ENCODE data around the gene FGD3. TPM values are rescaled to one million over a fixed set of nuclear protein-coding genes. Genes with fewer than 3 reads are reported as not detected.
"Not testable (repeated sequence)": the region's sequence is repeated elsewhere in the genome, so short reads cannot be mapped to it uniquely, and the experiment has no call there.

The FGD3 gene
- total RNA-seq, 1 experiment from 2014 or later, result 0.20 TPM

DNA sequence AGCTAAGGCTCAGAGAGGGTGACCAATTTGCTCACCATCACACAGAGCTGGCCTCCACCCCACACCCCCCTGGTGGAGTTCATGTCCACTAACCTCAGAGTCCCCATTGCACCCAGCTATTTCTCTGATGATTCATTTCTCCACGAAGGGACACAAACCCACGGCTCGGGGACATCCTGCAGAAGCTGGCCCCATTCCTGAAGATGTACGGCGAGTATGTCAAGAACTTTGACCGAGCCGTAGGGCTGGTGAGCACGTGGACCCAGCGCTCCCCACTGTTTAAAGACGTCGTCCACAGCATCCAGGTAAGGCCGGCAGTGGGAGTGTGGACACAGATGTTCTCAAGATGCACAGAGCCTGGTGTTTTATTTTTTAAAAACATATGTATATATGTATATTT lies 58.6 kb downstream of the FGD3 start:
- no peak for DNase-seq (ENCODE audit: low read depth)

DNA sequence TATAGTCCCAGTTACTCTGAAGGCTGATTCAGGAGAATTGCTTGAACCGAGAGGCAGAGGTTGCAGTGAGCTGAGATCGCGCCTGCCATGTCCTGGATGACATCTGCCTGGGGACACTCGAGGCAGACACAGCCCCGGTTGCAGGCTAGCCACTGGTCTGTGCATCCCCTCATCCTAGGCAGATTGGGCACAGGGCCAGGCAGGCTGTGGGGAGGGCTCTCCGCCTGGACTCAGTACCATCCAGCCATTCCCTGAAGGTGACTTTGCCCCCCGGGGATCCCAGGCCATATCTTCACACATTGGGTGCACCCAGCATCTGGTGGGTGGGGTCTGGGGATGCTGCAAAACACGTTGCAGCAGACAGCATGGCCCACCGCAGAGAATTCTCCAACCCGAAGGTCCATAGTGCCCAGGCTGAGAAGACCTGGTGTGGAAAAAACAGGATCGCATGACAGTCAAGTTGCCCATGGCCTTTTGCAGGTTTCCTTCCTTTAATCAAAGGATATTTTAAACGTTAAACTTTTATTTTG lies 60.3 kb downstream of the FGD3 start:
- DNase-seq (ENCODE audit: low read depth), result no peak

DNA sequence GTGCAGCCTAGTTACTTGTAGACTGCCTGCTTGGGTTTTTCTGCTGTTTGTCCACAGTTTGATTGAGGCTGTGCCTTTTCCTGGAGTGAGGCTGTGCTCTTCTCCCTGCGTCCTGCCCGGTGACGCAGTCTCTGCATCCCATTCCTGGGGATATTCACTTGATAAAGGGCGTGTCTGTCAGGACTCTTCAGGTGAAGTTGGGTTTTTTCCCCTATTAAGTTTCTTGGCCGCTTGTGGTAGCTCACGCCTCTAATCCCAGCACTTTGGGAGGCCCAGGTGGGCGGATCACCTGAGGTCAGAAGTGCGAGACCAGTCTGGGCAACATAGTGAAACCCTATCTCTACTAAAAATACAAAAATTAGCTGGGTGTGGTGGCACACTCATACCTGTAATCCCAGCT lies 61.1 kb downstream of the FGD3 start:
- DNase-seq (ENCODE audit: low read depth), result no peak

DNA sequence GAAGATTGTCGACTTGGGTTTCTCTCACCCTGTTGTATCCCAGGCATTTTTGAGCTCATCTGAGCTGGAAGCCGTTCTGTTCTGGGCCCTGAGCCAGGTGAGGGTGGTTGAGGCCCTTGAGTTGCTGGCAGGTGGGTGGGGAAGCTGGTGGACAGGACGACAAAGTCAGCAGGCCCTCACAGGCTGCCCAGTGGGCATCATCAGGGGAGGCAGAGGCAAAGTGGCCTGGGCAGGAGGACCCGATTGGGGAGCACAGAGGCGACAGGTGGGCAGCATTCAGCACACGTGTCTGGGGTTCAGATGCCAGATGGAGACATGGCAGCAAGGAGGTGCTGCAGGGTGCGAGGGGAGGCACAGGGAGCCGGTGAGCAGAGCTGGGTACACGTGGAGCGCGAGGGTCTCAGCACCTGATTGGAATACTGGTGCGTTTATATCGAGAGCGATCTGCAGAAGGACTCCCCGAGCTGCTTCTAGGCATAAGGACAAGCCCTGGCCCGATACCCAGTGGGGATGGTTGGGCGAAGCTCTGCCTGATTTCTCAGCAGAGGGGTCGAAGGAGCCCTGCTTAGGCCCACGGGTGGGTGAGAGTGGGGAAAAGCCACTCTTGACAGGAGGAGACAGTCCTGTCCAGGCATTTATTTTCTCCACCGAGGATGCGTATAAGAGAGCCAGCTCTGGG lies 62.2 kb downstream of the FGD3 start:
- DNase-seq (ENCODE audit: low read depth), result no peak

DNA sequence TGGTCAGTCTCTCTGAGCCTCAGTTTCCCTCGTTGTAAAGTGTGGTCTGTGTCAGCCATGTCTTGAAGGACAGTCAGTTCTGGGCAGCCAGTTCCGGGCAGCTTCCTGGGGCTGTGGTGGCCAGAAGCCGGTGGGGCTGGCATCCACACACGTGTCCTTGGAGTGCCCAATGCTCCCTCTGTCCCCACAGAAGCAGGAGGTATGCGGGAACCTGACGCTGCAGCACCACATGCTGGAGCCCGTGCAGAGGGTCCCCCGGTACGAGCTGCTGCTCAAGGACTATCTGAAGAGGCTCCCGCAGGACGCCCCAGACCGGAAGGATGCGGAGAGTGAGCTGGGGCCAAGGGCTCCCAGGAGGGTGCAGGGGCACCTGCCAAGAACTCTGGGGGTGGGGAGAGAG lies 62.7 kb downstream of the FGD3 start:
- DNase-seq (ENCODE audit: low read depth), result no peak

DNA sequence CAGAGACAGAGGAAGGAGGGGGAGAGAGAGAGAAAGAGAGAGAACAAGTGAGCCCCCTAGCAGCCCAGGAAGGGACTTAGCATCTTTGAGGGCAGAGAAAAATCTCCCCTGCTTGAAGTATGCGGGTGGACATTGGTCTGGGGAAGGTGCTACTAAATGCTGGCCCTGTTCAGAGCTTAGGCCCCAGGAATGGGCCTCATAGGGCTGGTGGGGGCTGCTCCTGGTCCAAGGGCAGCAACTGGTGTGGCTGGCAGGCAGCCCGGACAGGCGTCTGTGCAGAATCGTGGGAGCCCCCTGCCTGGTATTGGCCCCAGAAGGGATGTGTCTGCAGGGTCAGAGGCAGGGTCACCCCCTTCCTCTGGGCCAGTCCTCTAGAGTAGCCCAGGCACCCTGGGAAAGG lies 63.4 kb downstream of the FGD3 start:
- DNase-seq (ENCODE audit: low read depth), result no peak

DNA sequence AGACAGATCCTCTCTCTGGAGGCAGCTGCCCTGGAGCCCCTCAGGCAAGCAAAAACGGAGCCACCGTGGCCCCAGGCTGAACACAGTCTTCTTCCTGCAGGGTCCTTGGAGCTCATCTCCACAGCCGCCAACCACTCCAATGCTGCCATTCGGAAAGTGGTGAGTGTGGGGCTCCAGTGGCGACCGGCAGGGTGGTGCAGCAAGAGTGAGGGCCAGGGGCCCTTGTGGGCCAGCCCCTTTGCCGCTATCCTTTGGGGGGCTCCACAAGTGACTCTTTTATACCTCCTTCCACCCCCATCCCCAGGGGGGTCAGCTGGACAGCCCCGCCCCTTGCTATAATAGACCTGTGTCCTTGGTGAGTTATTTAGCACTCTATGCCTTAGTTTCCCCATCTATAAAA lies 63.8 kb downstream of the FGD3 start:
- no peak for DNase-seq (ENCODE audit: low read depth)

DNA sequence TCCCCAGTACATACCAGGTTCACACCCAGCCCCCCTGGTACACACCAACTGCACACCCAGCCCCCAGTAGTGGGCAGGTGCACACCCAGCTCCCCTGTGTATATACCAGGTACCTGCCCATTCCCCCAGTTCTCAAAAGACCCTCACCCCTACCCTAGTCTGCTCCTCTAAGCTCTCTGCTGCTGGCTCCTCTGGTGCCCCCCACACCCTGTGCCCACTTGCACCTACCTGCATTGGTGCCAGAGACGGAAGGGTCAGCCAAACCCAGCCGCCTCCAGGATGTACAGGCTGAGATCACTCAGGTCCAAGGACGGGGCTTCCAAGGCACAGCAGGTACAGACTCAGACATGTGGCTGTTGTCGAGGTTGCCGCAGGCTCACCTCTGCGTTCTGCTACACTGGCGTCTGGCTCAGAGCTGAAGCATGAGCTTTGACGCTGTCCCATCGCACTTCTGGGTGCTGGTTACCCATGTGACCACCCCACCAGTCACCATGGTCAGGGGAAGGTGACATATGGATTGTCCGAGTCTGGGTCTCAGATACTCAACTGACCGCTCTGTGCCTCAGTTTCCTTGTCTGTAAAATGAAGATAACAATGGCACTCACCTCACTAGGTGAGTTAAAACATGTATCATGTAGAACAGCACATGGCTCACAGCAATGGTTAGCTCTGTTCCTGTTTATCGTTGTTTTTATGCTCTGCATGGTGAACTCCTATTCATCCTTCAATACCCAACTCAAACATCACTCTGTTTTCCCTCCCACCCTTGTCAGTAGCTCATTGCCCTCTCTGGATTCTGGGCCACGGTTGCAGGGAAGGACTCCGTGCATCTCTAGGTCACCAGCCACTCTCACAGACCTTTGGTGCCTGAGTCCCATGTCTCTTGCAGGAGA lies 65.9 kb downstream of the FGD3 start:
- DNase-seq (ENCODE audit: low read depth), result no peak

DNA sequence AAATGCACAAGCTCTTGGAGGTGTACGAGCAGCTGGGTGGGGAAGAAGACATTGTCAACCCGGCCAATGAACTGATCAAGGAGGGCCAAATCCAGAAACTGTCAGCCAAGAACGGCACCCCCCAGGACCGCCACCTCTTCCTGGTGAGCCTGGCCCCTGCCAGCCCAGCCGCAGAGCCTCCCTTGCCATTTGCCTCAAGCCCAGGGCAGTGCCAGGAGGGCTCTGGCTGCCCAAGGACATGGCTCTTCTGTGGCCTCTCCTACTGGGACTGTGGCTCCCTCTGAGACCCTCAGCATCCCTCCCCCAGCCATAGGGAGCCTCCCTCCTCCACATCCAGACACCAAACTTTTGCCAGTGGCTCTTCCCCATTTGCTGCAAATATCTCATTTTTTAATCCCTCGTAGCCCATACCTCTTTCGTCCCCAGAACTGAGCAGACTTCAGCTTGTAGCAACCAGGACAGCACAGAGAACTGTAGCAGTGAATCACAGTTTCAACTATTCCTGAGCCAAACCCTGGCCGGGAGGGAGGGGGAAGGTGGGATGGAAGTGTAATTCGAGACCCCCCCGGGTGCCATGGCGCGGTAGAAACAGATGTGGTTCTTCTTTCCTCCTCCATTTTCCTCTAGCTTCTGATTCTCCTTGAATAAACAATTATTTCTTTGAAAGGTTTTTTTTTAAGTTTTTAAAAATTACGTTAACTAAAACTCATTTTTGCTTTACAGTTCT lies 66.7 kb downstream of the FGD3 start:
- DNase-seq (ENCODE audit: low read depth), result no peak

DNA sequence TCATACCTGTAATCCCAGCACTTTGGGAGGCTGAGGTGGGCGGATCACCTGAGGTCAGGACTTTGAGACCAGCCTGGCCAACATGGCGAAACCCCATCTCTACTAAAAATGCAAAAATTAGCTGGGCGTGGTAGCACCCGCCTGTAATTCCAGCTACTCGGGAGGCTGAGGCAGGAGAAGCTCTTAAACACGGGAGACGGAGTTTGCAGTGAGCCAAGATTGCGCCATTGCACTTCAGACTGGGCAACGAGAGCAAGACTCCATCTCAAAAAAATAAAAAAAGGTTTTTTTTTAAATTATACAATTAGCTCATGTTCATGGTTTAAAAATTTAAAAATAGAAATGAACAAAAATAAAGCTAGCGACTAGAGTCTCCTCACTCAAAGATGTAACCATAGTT lies 67.9 kb downstream of the FGD3 start:
- DNase-seq (ENCODE audit: low read depth), result not testable (repeated sequence)

DNA sequence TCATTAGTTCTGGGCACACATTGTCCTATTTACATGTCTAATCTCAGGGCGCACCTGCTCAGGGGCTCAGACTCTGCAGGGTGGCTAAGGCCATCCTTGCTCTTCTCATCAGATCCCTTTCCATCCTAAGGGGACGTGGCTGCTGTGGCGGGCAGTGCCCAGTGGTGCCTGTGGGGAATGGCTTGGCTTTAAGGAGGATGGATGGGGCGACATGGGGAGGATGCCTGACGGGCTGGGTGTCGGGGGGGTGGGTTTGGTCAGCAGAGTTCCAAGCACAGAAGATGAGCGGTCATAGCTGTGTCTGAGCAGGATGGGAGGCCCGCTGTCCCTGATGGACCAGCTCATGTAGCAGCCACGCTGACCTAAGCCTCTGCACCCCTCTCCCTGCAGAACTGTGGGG lies 70.3 kb downstream of the FGD3 start:
- no peak for DNase-seq (ENCODE audit: low read depth)

DNA sequence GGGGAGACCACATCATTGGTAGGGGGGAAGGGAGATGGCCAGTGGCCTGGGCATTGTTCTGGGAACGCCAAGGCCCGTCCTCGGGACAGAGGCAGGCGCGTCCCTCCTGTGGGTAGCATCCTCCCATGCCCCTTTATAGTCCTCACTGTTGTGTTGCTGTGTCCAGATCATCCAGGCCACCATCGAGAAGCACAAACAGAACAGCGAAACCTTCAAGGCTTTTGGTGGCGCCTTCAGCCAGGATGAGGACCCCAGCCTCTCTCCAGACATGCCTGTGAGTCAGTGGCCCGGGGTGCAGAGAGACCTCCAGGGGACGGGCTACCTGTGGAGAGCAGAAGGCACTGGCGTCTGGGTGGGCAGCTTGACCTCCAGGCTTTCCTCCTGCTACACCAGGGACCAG lies 72.8 kb downstream of the FGD3 start:
- DNase-seq (ENCODE audit: low read depth), result no peak

DNA sequence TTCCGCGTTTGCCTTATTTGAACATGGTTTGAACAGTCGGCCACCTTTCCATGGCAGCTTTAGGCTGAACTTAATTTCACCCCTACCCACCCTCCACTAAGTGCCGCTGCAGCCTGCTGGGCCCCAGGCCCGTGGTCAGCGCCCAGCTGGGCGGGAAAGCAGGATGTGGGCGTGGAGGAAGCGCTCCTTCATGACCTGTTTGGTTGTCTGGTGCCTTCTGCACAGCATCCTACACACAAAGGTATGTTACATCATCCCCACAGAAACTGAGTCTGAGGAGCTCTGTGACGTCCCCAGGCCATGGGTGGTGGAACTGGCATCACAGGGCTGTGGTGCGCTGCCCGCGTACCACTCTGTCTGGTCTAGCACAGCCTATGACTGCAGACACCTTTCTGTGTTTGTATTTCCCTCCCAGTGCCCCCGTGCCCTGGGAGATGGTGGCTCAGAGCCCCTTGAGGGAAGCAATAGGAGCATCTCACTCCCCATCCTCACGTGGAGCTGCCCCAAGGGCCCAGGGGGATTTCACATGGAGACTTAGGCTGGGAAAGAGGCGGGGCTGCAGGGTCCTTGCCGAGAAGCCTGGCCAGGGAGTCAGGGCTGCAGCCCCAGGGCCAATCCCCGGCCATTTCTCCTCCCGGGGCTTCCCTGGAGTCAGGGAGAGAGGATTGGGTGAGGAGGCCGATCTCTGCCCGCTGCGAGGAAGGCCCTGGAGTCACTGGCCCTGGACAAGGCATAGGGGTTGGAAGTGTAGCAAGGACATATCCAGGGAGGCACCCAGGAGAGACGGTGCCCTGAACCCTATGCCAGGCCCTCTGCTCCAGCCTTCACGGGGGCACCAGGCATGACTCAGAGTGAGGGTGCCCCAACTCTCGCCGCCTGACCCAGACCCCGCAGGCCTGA lies 73.7 kb downstream of the FGD3 start:
- peak; percentile 18 for DNase-seq (ENCODE audit: low read depth)

DNA sequence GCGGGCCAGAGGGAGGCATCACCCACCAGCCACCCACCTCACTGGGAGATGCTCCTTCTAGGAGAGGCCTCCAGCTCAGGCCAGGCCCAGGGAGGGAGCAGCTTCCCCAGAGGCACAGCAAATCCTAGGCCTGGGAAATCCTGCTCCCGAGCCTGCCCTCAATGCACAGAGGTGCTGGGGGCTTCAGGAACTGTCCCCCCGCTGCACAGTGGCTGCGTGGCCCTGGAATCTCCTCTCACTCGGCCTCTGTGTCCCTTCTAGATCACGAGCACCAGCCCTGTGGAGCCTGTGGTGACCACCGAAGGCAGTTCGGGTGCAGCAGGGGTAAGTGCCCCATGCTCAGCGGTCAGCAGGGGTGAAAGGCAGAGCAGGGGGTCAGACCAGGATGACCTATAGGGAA lies 74.7 kb downstream of the FGD3 start:
- DNase-seq (ENCODE audit: low read depth), result no peak

DNA sequence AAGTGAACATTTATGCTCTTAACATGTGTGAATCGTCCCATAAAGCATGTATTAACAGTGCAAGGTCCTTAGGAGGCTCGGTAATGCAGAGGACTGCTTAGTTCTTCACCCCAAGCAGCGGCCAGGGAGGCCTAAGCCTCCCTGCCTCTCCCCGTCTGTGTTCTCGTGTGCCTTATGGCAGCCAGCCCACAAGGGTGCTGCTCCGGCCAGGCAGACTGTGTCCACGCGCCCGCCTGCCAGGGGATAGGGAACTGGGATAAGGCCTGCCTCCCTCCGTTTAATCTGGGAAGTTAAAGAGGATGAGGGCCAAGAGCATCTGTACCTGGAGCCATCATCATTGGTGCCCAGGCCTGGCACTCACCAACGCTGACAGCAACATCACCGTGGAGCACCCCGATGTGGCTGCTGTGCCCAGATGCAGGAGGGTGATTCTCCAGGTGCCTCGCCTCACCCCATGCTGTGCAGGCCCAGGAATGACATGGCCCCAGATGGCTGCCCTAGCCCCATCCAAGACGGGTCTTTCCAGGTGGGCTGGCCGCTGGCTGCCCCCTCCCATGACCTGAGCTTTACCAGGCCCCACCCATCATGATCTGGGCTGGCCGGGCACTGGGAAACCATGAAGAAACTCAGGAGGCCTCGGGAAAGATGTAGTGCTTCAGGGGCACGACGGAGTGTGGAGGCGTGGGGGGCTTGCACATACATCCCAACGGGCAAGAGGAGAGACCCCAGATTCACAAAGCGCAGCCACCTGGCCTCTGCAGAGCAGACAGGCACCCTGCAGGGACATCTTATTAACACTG lies 75.6 kb downstream of the FGD3 start:
- no peak for DNase-seq (ENCODE audit: low read depth)

DNA sequence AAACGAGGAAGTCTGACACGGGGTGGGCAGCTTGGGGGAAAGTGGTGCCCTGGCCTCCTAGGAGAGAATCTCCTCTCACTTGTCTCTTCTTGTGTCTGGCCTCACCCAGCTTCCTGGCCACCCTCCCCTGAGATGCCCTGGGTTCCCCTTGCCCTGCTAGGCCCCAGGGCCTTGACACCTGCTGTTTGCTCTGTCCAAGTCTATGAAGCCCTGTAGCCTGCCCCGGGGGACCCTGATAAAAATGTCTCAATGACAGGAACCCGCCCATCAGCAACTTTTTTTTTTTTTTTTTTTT lies 76.1 kb downstream of the FGD3 start:
- DNase-seq (ENCODE audit: low read depth), result no peak

DNA sequence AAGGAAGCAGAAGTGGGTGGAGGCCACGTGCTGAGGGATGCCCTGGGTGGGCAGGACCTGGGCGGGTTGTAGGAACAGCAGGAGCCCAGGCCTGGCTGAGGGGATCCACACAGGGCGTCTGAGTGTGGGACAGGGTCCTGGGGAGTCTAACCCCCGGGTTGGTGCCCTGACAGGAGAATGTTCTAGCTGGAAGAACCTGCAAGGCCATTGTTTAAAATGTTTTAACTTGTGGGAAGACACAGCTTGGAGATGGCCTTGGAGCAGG lies 77.3 kb downstream of the FGD3 start:
- DNase-seq (ENCODE audit: low read depth), result no peak

DNA sequence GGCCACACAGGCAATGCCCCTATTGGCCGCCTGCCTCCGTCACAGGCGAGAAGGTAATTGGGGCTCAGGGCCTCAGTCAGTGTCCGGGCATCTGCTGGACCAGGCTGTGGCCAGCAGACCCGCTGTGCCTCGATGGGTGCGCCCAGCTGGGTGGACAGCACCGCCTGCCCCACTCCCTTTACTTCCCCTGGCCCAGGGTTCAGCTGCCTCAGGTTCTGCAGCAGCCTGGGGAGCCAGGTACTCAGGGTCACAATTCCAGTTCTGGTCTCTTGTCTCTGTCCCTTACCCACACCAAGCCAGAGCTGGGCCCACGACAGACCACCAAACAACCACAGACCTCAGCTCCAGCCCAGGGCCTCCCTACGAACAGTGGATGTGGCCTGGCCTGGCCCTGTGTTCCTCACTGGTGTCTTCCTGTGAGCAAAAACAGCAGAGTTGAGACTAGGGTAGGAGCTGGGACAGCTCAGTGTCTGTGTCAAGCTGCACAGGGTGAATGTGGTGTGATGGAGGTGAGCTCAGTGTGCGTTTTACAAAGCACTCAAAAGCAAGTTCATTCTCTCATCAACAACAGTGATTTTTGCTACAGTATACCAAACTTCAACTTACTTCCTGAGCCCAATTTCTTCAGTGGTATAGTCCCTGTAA lies 77.8 kb downstream of the FGD3 start:
- no peak for DNase-seq (ENCODE audit: low read depth)

DNA sequence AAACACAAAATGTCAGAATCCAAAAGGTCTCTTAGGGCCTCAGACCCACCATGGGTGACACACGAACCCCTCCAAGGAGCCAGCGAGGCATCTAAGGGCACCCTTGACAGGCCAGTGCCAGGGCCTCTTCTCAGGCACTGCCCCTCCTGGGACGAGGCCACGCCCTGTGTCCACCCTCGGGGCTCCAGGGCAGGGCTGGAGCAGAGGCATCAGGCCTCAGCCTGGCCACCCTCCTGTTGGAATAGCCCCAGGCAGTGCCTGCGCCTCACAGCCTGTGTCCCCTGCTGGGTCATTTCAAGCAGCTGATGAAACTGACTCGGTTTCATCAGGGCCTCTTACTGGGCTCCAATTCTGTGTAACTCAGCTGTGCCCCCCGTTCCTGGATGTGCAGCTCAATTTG lies 78.4 kb downstream of the FGD3 start:
- DNase-seq (ENCODE audit: low read depth), result peak; percentile 16

DNA sequence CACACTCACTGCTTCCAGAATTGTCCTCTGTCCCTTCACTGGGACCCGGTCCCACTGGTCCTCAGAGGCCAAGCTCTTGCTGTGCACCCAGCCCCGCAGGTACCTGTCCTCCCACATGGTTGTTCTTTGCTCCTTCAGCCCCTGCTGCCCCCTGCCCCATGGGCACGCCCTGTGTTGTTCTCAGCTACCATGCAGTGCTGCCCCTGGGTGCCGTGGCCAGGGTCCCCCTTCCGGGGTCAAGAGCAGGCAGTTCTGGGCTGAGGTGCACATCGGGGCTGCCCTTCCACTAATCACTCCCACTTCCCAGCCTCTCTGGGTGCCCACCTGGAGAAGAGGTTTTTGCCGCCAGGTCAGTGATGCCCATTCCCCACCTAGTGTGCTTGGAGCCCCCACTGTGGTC lies 79.3 kb downstream of the FGD3 start:
- no peak for DNase-seq (ENCODE audit: low read depth)

DNA sequence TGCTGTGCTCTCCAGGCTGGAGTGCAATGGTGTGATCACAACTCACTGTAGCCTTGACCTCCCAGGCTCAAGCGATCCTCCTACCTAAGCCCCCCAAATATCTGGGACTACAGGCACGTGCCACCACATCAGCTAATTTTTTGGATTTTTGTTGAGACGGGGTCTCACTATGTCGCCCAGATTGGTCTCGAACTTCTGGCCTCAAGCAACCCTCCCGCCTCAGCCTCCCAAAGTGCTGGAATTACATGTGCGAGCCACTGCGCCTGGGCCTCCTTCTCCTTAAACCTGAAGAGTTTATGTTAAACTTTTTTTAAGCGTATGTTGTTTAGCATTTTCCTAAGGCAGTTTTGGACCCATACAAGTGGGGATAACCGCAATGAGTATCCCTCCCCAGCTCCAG lies 80.4 kb downstream of the FGD3 start:
- DNase-seq (ENCODE audit: low read depth), result no peak

Data from M059J (cell line).